ENCODE results near the gene FKBP5.
A peak's percentile ranks its signal among the peaks of the same experiment; 100 is the strongest.
"Not testable (repeated sequence)": the region's sequence is repeated elsewhere in the genome, so short reads cannot be mapped to it uniquely, and the experiment has no call there.

The FKBP5 gene

GRCh38 chr6:35605600-35605999 is 83.1 kb downstream of the FKBP5 start:
- DNase-seq = no peak

- DNase-seq = no peak
Measured at GRCh38 chr6:35603326-35604202, 85.2 kb downstream of the FKBP5 start.

- no peak for DNase-seq
Measured at GRCh38 chr6:35602133-35602946, 86.4 kb downstream of the FKBP5 start.

GRCh38 chr6:35601331-35602132 is 87.2 kb downstream of the FKBP5 start:
- no peak for DNase-seq

- no peak for DNase-seq
Measured at GRCh38 chr6:35600659-35601125, 88.0 kb downstream of the FKBP5 start.

- no peak for DNase-seq
Measured at GRCh38 chr6:35599761-35600658, 88.7 kb downstream of the FKBP5 start.

GRCh38 chr6:35598621-35599020 is 90.1 kb downstream of the FKBP5 start:
- DNase-seq = not testable (repeated sequence)

- DNase-seq = peak in 1 of 2 experiments; percentile 15
Measured at GRCh38 chr6:35596448-35597442, 92.0 kb downstream of the FKBP5 start.

- no peak for DNase-seq
Measured at GRCh38 chr6:35594503-35595186, 94.1 kb downstream of the FKBP5 start.

GRCh38 chr6:35592178-35592577 is 96.5 kb downstream of the FKBP5 start:
- DNase-seq = no peak

- no peak for DNase-seq
Measured at GRCh38 chr6:35590622-35591066, 98.1 kb downstream of the FKBP5 start.

GRCh38 chr6:35589904-35590303 is 98.8 kb downstream of the FKBP5 start:
- DNase-seq = no peak

- no peak for DNase-seq
Measured at GRCh38 chr6:35589201-35589739, 99.4 kb downstream of the FKBP5 start.

- no peak for DNase-seq
Measured at GRCh38 chr6:35587167-35587566, 101.5 kb downstream of the FKBP5 start.

- DNase-seq = no peak
Measured at GRCh38 chr6:35586542-35586941, 102.2 kb downstream of the FKBP5 start.

GRCh38 chr6:35585658-35586057 is 103.1 kb downstream of the FKBP5 start:
- DNase-seq = no peak

- DNase-seq = peak; percentile 66 to 71
Measured at GRCh38 chr6:35583893-35584688, 104.6 kb downstream of the FKBP5 start.

- no peak for DNase-seq
Measured at GRCh38 chr6:35582315-35582714, 106.4 kb downstream of the FKBP5 start.

- no peak for DNase-seq
Measured at GRCh38 chr6:35581633-35582032, 107.1 kb downstream of the FKBP5 start.

All from NCI-H446 (cell line).